ENCODE results near the gene U2SURP.

Gene U2SURP

GRCh38 chr3:143001369-143002082, at the start of gene U2SURP:
Gene U2SURP, plus strand, starts transcription at chr3:143001570. Its CDS starts 59 bp downstream, at chr3:143001629.
- TF ChIP-seq, protein P1, sequence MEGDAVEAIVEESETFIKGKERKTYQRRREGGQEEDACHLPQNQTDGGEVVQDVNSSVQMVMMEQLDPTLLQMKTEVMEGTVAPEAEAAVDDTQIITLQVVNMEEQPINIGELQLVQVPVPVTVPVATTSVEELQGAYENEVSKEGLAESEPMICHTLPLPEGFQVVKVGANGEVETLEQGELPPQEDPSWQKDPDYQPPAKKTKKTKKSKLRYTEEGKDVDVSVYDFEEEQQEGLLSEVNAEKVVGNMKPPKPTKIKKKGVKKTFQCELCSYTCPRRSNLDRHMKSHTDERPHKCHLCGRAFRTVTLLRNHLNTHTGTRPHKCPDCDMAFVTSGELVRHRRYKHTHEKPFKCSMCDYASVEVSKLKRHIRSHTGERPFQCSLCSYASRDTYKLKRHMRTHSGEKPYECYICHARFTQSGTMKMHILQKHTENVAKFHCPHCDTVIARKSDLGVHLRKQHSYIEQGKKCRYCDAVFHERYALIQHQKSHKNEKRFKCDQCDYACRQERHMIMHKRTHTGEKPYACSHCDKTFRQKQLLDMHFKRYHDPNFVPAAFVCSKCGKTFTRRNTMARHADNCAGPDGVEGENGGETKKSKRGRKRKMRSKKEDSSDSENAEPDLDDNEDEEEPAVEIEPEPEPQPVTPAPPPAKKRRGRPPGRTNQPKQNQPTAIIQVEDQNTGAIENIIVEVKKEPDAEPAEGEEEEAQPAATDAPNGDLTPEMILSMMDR (IDR thresholded peaks at IDR 0.05; ENCODE audit: insufficient read depth, low read depth, low read length, missing control alignments): peak; percentile 1
- peak; percentile 97 for DNase-seq (ENCODE audit: low read depth)
- peak within 1 kb of the TSS; percentile 82 for H3K4me3 ChIP-seq (ENCODE audit: low read depth, low read length)

- no peak for DNase-seq (ENCODE audit: low read depth)
- TF ChIP-seq, protein P1 (IDR thresholded peaks at IDR 0.05; ENCODE audit: insufficient read depth, low read depth, low read length, missing control alignments): no peak
- H3K4me3 ChIP-seq (ENCODE audit: low read depth, low read length): no peak overlapping the region
Measured at GRCh38 chr3:142951794-142952193, 49.6 kb upstream of the U2SURP start.

DNA sequence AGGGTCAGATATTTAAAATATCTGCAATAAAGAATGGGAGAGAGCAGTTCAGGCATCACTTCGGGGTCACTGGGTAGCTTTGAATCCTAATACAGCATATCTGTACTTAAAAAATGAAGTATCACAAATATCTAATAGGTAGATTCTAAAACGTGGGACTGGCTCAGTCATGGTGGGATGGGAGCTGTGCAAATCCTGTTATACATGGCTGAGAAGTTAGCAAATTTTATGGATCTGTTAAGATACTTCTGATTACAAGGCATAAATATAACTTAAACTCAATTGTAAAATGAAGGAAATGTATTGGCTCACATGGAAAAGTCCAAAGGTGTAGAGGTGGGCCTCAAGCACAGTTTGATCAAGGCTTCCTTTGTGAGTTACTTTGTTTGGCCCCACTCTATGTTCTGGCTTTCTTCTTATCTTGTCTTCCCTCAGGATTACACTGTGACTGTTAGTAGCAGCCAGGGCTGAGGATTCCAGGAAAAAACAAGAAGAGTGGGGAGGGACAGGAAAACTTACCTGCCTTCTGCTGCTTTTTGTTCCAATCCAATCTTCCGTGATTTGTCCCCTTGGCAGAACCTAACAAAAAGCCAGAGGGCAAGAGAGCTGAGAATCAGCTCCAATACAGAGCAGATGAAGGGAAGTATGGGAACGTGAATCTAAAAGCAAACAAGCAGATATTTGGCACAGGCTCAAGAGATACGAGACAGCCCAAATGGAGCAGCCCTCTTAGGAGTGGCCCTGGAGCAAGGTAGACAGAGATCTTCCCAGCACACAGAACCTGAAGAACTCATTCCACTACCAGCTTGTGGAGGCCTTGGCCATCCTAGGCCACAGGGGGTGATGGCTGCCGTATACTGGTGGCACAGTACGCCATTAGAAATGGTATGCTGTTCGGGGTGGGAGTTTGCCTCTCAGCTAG, 48.8 kb upstream of the U2SURP start:
- TF ChIP-seq, protein P1 (IDR thresholded peaks at IDR 0.05; ENCODE audit: insufficient read depth, low read depth, low read length, missing control alignments): no peak
- no peak for DNase-seq (ENCODE audit: low read depth)
- H3K4me3 ChIP-seq (ENCODE audit: low read depth, low read length): no peak overlapping the region

DNA sequence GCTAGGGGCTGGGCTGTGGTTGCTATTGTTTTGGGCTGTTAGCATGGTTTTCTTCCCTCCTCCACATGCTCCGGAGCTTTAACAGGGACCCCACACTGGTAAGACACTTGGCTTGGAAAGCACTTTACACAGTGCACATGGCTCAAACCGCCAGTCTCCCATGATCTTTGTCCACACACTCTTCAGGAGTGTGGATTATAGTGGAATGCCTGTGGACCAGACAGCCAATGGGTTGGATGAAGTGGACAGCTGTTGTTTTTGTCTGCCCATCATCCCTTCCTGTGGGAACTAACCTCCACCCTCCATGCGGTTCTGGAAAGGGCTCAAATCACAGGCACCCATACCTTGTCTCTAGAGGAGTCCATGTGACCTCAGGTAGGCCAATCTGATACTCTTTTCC, 47.9 kb upstream of the U2SURP start:
- DNase-seq (ENCODE audit: low read depth): no peak
- TF ChIP-seq, protein P1 (IDR thresholded peaks at IDR 0.05; ENCODE audit: insufficient read depth, low read depth, low read length, missing control alignments): no peak
- H3K4me3 ChIP-seq (ENCODE audit: low read depth, low read length): no peak overlapping the region

DNA sequence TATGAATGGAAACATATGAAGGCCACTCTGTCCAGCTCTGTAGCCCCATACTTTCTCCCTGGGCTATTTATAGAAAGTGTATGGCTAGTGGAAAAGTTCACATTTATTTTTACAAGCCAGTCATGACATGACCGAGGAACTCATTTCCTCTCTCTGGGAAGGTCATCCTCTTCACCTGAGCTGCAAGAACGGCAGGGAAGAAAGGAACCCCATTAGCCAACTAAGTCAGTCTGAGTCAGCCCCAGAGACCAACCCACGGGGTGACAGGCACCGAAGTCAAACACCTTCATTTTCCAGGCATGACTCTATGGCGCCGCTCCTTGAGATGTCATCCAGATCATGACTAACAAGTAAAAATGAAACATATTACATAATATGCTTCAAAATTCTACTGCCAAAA, 42.7 kb upstream of the U2SURP start:
- DNase-seq (ENCODE audit: low read depth): no peak
- TF ChIP-seq, protein P1 (IDR thresholded peaks at IDR 0.05; ENCODE audit: insufficient read depth, low read depth, low read length, missing control alignments): no peak
- no peak overlapping the region for H3K4me3 ChIP-seq (ENCODE audit: low read depth, low read length)

DNA sequence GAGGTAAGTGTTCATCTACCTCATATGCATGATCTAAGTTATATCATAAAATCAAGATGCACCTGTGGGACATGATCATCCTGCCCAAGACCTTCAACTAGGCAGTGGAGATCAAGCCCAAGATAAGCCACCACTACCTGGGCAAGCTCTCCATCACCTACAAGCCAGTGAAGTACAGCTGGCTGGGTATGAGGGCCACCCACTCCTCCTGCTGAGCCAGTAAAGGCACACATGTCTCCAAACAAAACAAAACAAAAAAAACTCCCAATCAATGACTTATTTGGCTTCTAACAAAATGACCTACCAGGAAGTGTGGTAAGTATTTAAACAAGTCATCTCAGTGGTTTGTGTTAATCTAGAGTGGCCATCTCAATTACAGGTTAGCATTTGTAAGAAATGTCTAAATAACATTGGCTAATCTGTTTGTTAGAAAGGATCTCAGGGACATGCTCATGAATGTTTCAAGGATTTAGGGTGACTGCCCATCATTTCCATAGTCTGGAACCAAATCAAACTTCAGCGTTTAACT, 41.0 kb upstream of the U2SURP start:
- DNase-seq (ENCODE audit: low read depth): no peak
- TF ChIP-seq, protein P1 (IDR thresholded peaks at IDR 0.05; ENCODE audit: insufficient read depth, low read depth, low read length, missing control alignments): no peak
- H3K4me3 ChIP-seq (ENCODE audit: low read depth, low read length): no peak overlapping the region
